GM18951 (cell line): Measurements from ENCODE around the gene ARHGAP20.

Source experiments
- POLR2A ChIP-seq: IDR thresholded peaks from 4 replicates; pipeline ENCODE4 v1.6.1; 2011; ENCODE audit warnings: mild to moderate bottlenecking; ENCODE audit not compliant: insufficient read length, insufficient read depth; ENCODE audit errors: extremely low read depth
- in situ Hi-C: fragments of 300-500 bp; cut with MboI; formaldehyde crosslinking; loops from one replicate; pipeline ENCODE4 v1.12.0; 2022; ENCODE audit warnings: low sequenced_read_pairs, mixed read lengths, inconsistent platforms; ENCODE audit not compliant: unreplicated experiment

The ARHGAP20 gene

GRCh38 chr11:110566577-110566976 lies 145.7 kb downstream of the ARHGAP20 start:
- in situ Hi-C loops = no loop called here
- TF ChIP-seq POLR2A = no peak

GRCh38 chr11:110565357-110566336 lies 146.6 kb downstream of the ARHGAP20 start:
- in situ Hi-C loops = no loop called here
- no peak for TF ChIP-seq POLR2A

GRCh38 chr11:110564676-110565356 lies 147.4 kb downstream of the ARHGAP20 start:
- in situ Hi-C loops = no loop called here
- TF ChIP-seq POLR2A = no peak

GRCh38 chr11:110544779-110545178 lies 167.5 kb downstream of the ARHGAP20 start:
- no peak for TF ChIP-seq POLR2A
- in situ Hi-C loops = no loop called here

- in situ Hi-C loops = no loop called here
- no peak for TF ChIP-seq POLR2A
These were observed 174.1 kb downstream of the ARHGAP20 start for GRCh38 chr11:110538154-110538553.

GRCh38 chr11:110530900-110531741 lies 181.1 kb downstream of the ARHGAP20 start:
- TF ChIP-seq POLR2A = no peak
- in situ Hi-C loops = no loop called here

- no peak for TF ChIP-seq POLR2A
- in situ Hi-C loops = no loop called here
These were observed 183.2 kb downstream of the ARHGAP20 start for GRCh38 chr11:110529043-110529442.

GRCh38 chr11:110527146-110527545 lies 185.1 kb downstream of the ARHGAP20 start:
- no peak for TF ChIP-seq POLR2A
- in situ Hi-C loops = no loop called here
